CD14-positive monocyte (primary cell): Measurements from ENCODE around the gene USP24. TPM values are rescaled to one million over a fixed set of nuclear protein-coding genes. Genes with fewer than 3 reads are reported as not detected.

Experiments used
- DNase-seq, 3 donors: peaks; one replicate each; pipeline ENCODE4 v3.0.0-alpha.2; 2011 to 2022
- H2AFZ ChIP-seq: 2 replicates; pipeline ENCODE4 v1.6.0; 2012; ENCODE audit warnings: mild to moderate bottlenecking, low read depth, low read length, inconsistent platforms; ENCODE audit not compliant: insufficient read depth, poor library complexity, severe bottlenecking
- H3K27ac ChIP-seq, 2 donors: 1 replicate in 1 of 2; 2 replicates in 1 of 2; pipeline ENCODE4 v1.5.1; 2012 to 2013; ENCODE audit warnings: low read length in 2 of 2, control low read depth in 1 of 2, inconsistent platforms in 1 of 2, low read depth in 1 of 2, mild to moderate bottlenecking in 1 of 2
- H3K27me3 ChIP-seq, 2 donors: one replicate each; pipeline versions ENCODE4 v1.6.0 to v1.6.1; 2011 to 2013; ENCODE audit warnings: low read length in 2 of 2; ENCODE audit not compliant: control insufficient read depth in 2 of 2, insufficient read depth in 2 of 2
- H3K36me3 ChIP-seq, 2 donors: replicated peaks in 1 of 2; 1 replicate in 1 of 2; 2 replicates in 1 of 2; pipeline versions ENCODE4 v1.5.1 to v1.6.1; 2012 to 2013; ENCODE audit warnings: low read length in 2 of 2, control low read depth in 1 of 2, inconsistent platforms in 1 of 2, mild to moderate bottlenecking in 1 of 2; ENCODE audit not compliant: insufficient read depth in 2 of 2, control insufficient read depth in 1 of 2
- H3K4me1 ChIP-seq, 2 donors: 1 replicate in 1 of 2; 2 replicates in 1 of 2; pipeline versions ENCODE4 v1.5.1 to v1.6.1; 2012 to 2013; ENCODE audit warnings: low read length in 2 of 2, control low read depth in 1 of 2, inconsistent platforms in 1 of 2, mild to moderate bottlenecking in 1 of 2, moderate library complexity in 1 of 2; ENCODE audit not compliant: insufficient read depth in 2 of 2, control insufficient read depth in 1 of 2
- H3K4me2 ChIP-seq: replicated peaks from 2 replicates; pipeline ENCODE3; 2012; ENCODE audit warnings: low read length, moderate library complexity, mild to moderate bottlenecking; ENCODE audit not compliant: poor library complexity, severe bottlenecking; ENCODE audit errors: extremely low read depth
- H3K4me3 ChIP-seq, 3 experiments: fragments of 200-600 bp in 1 of 3; sonication (generic) in 1 of 3; replicated peaks in 1 of 3; 1 replicate in 2 of 3; 2 replicates in 1 of 3; pipeline ENCODE4 v1.5.1; 2011 to 2013; ENCODE audit warnings: low read length in 3 of 3, mild to moderate bottlenecking in 3 of 3, control low read depth in 2 of 3, low read depth in 2 of 3, inconsistent platforms in 1 of 3, moderate library complexity in 1 of 3
- H3K79me2 ChIP-seq: 2 replicates; pipeline ENCODE4 v1.6.0; 2012; ENCODE audit warnings: mild to moderate bottlenecking, control low read depth, inconsistent platforms, low read length, moderate library complexity; ENCODE audit not compliant: insufficient read depth
- H3K9ac ChIP-seq: 2 replicates; pipeline ENCODE4 v1.6.0; 2017; ENCODE audit warnings: low read length, mild to moderate bottlenecking; ENCODE audit not compliant: insufficient read depth, poor library complexity, severe bottlenecking
- H3K9me3 ChIP-seq, 2 donors: replicated peaks in 1 of 2; 1 replicate in 1 of 2; 2 replicates in 1 of 2; pipeline versions ENCODE4 v1.5.1 to v1.6.1; 2012 to 2013; ENCODE audit warnings: low read length in 2 of 2, control low read depth in 1 of 2; ENCODE audit not compliant: control insufficient read depth in 1 of 2, insufficient read depth in 1 of 2
- H4K20me1 ChIP-seq: 2 replicates; pipeline ENCODE4 v1.6.0; 2012; ENCODE audit warnings: mild to moderate bottlenecking, low read length, control low read depth, moderate library complexity; ENCODE audit not compliant: insufficient read depth
- H3K27ac Mint-ChIP-seq, 7 donors: one replicate each; pipeline ENCODE4 v1.8.0; 2020; ENCODE audit warnings: mild to moderate bottlenecking in 7 of 7, mixed read lengths in 7 of 7, moderate library complexity in 6 of 7, inconsistent platforms in 2 of 7
- H3K27me3 Mint-ChIP-seq, 3 donors: one replicate each; pipeline ENCODE4 v1.8.0; 2021 to 2022; ENCODE audit warnings: low read depth in 3 of 3, mild to moderate bottlenecking in 3 of 3, mixed read lengths in 3 of 3, moderate library complexity in 3 of 3, inconsistent platforms in 1 of 3
- H3K36me3 Mint-ChIP-seq, 2 donors: one replicate each; pipeline ENCODE4 v1.8.0; 2020; ENCODE audit warnings: mixed read lengths in 2 of 2, inconsistent platforms in 1 of 2, mild to moderate bottlenecking in 1 of 2
- H3K4me1 Mint-ChIP-seq: one replicate; pipeline ENCODE4 v1.8.0; 2020; ENCODE audit warnings: mild to moderate bottlenecking, mixed read lengths
- H3K4me3 Mint-ChIP-seq, 2 donors: one replicate each; pipeline ENCODE4 v1.8.0; 2020; ENCODE audit warnings: mild to moderate bottlenecking in 2 of 2, mixed read lengths in 2 of 2, moderate library complexity in 1 of 2
- H3K9me3 Mint-ChIP-seq, 7 donors: one replicate each; pipeline ENCODE4 v1.8.0; 2020 to 2022; ENCODE audit warnings: mixed read lengths in 7 of 7, mild to moderate bottlenecking in 6 of 7, moderate library complexity in 6 of 7, inconsistent platforms in 2 of 7
- CTCF ChIP-seq: fragments of 200-600 bp; IDR thresholded peaks from one replicate; pipeline ENCODE4 v1.8.0; 2022; ENCODE audit warnings: antibody characterized with exemption, mild to moderate bottlenecking
- WGBS: methylation state at CpG from one replicate; pipeline ENCODE4 v1.1.5; 2013; ENCODE audit warnings: missing lambda C conversion rate; ENCODE audit not compliant: insufficient coverage; 5-methylcytosine and 5-hydroxymethylcytosine counted together
- intact Hi-C, 2 donors: fragments of 100-400 bp; cut with micrococcal nuclease; formaldehyde crosslinking; loops; one replicate each; pipeline versions ENCODE4 v1.15.0 to v1.15.1; 2023
- polyA plus RNA-seq, 3 donors: library from polyadenylated mRNA; depleted of rRNA in 1 of 3; unstranded in 2 of 3; stranded (reverse) in 1 of 3; fragments of 300-500 nt in 2 of 3; fragments of >200 nt in 1 of 3; fragmentation: Illumina TruSeq in 2 of 3; gene quantifications; 1 replicate in 2 of 3; 2 replicates in 1 of 3; pipeline ENCODE4 v1.2.3, GENCODE V29; 2012 to 2021

The USP24 gene
- polyA plus RNA-seq, 3 donors, result 1.1 to 14.2 (median 2.1) TPM

- Histone ChIP-seq H3K4me3 (no peak overlapping the region), H3K9ac (no peak overlapping the region), H3K4me2 (no peak overlapping the region), H3K27ac (no peak overlapping the region), H4K20me1 (peaks cover 24% of the 10 kb centered on the region), H3K79me2 (peaks cover 6% of the 10 kb centered on the region), H3K36me3 (peaks cover 54 to 85% of the 10 kb centered on the region in 2 donors), H2AFZ (no peak overlapping the region), H3K9me3 (no peaks in the 10 kb centered on the region), H3K27me3 (no peaks in the 10 kb centered on the region), H3K4me1 (no peaks in the 10 kb centered on the region)
- no peak for DNase-seq
- H3K9me3 Mint-ChIP-seq, result no peaks in the 10 kb centered on the region
- H3K27ac Mint-ChIP-seq, result no peak overlapping the region
- H3K27me3 Mint-ChIP-seq, result no peaks in the 10 kb centered on the region
- no peak for TF ChIP-seq CTCF
- WGBS, result 100% methylated on average over 1 of the region's 2 CpGs
- H3K36me3 Mint-ChIP-seq, result peaks cover 48 to 60% of the 10 kb centered on the region in 2 donors
- intact Hi-C loops, result no loop called here
- no peaks in the 10 kb centered on the region for H3K4me1 Mint-ChIP-seq
- H3K4me3 Mint-ChIP-seq, result no peak overlapping the region
These were observed 42.9 kb downstream of the USP24 start for GRCh38 chr1:55172272-55172671.

- H2AFZ ChIP-seq, result no peak overlapping the region
- no peaks in the 10 kb centered on the region for H3K9me3 ChIP-seq
- WGBS, result no CpG with 5 or more reads among the region's 3 CpGs
- H3K9ac ChIP-seq, result no peak overlapping the region
- peaks cover 4% of the 10 kb centered on the region for H3K79me2 ChIP-seq
- no peak for TF ChIP-seq CTCF
- peaks cover 50 to 60% of the 10 kb centered on the region in 2 donors for H3K36me3 Mint-ChIP-seq
- H3K27ac Mint-ChIP-seq, result peak overlapping the region in 1 of 7 donors; percentile 68
- no peaks in the 10 kb centered on the region for H3K27me3 Mint-ChIP-seq
- H3K4me2 ChIP-seq, result no peak overlapping the region
- H3K4me1 ChIP-seq, result no peaks in the 10 kb centered on the region
- H3K4me3 Mint-ChIP-seq, result no peak overlapping the region
- no peak overlapping the region for H3K4me3 ChIP-seq
- H3K27ac ChIP-seq, result no peak overlapping the region
- H3K9me3 Mint-ChIP-seq, result no peaks in the 10 kb centered on the region
- no peaks in the 10 kb centered on the region for H3K4me1 Mint-ChIP-seq
- peaks cover 19% of the 10 kb centered on the region for H4K20me1 ChIP-seq
- intact Hi-C loops, result no loop called here
- no peaks in the 10 kb centered on the region for H3K27me3 ChIP-seq
- no peak for DNase-seq
- peaks cover 53 to 85% of the 10 kb centered on the region in 2 donors for H3K36me3 ChIP-seq
These were observed 43.5 kb downstream of the USP24 start for GRCh38 chr1:55171694-55172093.
